Activated CD4-positive, alpha-beta T cell treated with anti-CD3 and anti-CD28 coated beads for 1 hour (primary cell): ENCODE measurements around the gene LCE6A.

Experiments
- DNase-seq: peaks from one replicate; pipeline ENCODE4 v3.0.0-alpha.2; 2020

Gene LCE6A

DNA sequence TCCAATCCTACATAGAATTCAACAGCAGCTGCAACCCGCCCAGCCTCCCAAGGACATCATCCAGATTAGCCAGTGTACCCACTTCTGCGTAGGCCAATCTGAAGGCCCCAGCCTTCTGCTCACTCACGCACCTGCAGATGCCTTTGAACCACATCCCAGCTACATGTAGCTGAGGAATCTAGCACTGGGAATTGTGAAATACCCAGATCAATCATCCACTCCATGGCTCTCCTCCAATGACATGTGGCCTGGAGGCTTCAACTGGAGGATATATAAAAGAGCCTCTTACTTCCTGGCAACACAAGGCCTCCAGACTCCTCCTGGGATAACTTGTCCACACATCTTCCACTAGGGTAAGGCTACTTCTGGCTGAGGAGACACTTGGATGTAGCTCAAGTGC lies at the start of gene LCE6A:
Gene LCE6A, plus strand, starts transcription at position 301 of the 400 bp plus-strand sequence. CDS start 665 bp downstream, outside the sequence.
- no peak for DNase-seq

- DNase-seq, result no peak
Observed at GRCh38 chr1:152795686-152796085, 47.0 kb upstream of the LCE6A start.

GRCh38 chr1:152796421-152796820 lies 46.2 kb upstream of the LCE6A start, which contains the start of gene LCE1D:
Gene LCE1D (plus strand): TSS chr1:152796721. CDS start chr1:152797795, 1,074 bp downstream.
- no peak for DNase-seq

DNA sequence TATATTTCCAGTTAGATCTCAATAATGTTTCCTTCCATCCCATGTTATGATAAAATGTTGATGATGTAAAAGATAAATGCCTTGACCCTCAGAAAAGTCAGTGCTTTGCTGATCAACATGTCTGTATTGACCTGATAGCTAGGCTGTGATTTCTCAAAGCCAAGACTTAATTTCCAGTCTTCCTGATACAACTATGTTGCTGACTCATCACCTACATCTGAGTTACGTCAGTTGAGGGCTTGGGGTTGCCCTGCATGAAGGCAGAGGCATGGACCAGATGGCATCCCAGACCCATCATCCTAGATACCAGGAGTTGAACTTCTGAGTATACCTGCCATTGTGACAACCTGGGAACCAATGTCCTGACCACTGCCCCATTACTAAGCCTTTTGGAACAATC lies 41.3 kb upstream of the LCE6A start:
- no peak for DNase-seq

- no peak for DNase-seq
Observed at GRCh38 chr1:152806576-152806975, 36.1 kb upstream of the LCE6A start, which contains the start of gene LCE1C. Gene LCE1C (minus strand): TSS chr1:152806651. CDS start chr1:152805478, 1,173 bp downstream.

- DNase-seq, result no peak
Observed at GRCh38 chr1:152811050-152811449, 31.6 kb upstream of the LCE6A start.

- no peak for DNase-seq
Observed at GRCh38 chr1:152811671-152812070, 31.0 kb upstream of the LCE6A start, which contains the start of gene LCE1B. Gene LCE1B (plus strand): TSS chr1:152811971. CDS start chr1:152812447, 476 bp downstream.

- DNase-seq, result no peak
Observed at GRCh38 chr1:152817309-152817708, 25.3 kb upstream of the LCE6A start.

GRCh38 chr1:152823294-152823693 lies 19.4 kb upstream of the LCE6A start:
- DNase-seq, result no peak

- no peak for DNase-seq
Observed at GRCh38 chr1:152824964-152825363, 17.7 kb upstream of the LCE6A start.

DNA sequence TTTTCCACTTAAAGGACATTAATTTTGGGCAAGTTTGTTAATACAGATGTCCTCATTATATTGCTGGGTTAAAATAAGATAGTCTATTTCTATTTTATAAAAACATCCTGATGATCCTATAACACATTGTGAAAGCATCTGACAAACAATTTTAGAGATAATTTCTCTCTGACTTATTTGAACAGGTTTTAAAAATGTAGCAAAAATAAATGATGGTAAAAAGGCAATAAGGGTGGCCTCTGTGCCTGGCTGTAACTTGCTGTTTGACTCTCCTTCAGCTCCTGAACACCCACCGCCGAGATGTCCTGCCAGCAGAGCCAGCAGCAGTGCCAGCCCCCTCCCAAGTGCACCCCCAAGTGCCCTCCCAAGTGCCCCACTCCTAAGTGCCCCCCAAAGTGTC lies 15.5 kb upstream of the LCE6A start, which contains the start of gene LCE1A:
Gene LCE1A, plus strand, starts transcription at position 301 of the 400 bp plus-strand sequence. Its CDS starts 0 bp downstream, at position 301.
- DNase-seq, result no peak

DNA sequence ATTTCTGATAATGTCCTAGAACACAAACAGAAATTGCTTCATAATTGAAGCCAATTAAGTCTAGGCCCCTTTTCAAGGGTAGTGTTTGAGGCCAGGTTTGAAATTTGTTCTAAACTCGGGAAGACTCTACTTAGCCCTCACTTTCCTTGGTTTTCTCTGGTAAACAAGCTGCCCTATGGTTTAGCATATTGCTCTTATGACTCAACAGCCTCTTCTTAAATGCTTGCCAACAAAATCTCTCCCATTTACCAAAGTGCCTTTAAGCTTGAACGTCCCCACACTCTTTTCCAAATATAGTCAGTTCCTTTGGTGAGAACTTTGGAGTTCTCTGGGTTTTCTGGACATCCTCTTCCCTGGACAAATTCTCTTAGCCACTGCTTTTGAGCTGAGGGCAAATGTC lies 5.8 kb upstream of the LCE6A start:
- no peak for DNase-seq

GRCh38 chr1:152855661-152856060 lies 13.0 kb downstream of the LCE6A start:
- DNase-seq, result no peak

- no peak for DNase-seq
Observed at GRCh38 chr1:152858062-152858461, 15.4 kb downstream of the LCE6A start.

GRCh38 chr1:152859696-152860095 lies 17.0 kb downstream of the LCE6A start, which contains the start of gene LCE7A:
Gene LCE7A (plus strand): TSS chr1:152859996. CDS start chr1:152860698, 702 bp downstream.
- DNase-seq, result no peak

- no peak for DNase-seq
Observed at GRCh38 chr1:152860129-152860528, 17.5 kb downstream of the LCE6A start.

- DNase-seq, result no peak
Observed at GRCh38 chr1:152861374-152861773, 18.7 kb downstream of the LCE6A start.

- no peak for DNase-seq
Observed at GRCh38 chr1:152864443-152864842, 21.8 kb downstream of the LCE6A start.

- no peak for DNase-seq
Observed at GRCh38 chr1:152866321-152866720, 23.7 kb downstream of the LCE6A start.

GRCh38 chr1:152869808-152870419 lies 27.3 kb downstream of the LCE6A start:
- DNase-seq, result peak; percentile 22

- no peak for DNase-seq
Observed at GRCh38 chr1:152870831-152871730, 28.4 kb downstream of the LCE6A start.

DNA sequence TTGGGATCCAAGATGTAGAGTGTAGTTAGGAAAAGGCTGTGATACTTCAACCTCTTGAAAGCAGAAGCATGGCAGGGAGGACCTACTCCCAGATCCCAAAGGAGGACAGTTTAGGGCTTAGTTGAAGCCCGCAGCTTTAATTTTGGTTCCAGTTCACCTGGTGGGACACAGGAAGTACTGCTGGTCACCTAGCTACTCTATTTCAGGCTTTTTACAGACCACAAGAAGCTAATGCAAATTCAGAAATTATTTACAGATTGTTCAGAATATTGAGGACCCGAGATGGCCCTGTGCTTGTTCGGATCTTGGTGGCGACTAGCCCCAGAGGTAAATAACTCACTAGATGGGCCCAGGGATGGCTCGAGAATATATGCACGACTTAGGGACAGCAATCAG lies 29.1 kb downstream of the LCE6A start:
- no peak for DNase-seq

GRCh38 chr1:152873495-152873894 lies 30.8 kb downstream of the LCE6A start:
- no peak for DNase-seq

DNA sequence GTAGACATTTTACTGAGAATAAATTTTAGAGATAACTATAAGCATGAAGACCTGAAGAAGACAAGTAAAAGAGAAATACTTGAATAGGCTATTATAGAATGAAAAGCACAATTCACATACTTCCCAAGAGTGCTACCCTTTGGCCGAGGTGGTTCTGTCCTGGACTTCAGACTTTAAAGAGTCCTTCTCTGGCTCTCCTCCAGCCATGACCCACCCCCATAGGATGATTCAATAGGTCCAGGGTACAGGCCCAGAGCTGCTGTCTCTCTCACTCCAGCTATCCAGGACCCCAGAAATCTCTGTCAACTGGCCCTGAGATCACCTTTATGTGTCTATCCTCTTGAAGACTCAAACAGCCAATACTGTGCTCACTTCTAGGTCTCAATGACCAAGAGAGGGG lies 34.2 kb downstream of the LCE6A start:
- no peak for DNase-seq
